ENCODE data around the gene AK9.

GRCh38 chr6:109740787-109741186 lies 49.8 kb upstream of the AK9 start:
- TF ChIP-seq POLR2A (IDR thresholded peaks at IDR 0.05; ENCODE audit: low read depth) = no peak
- TF ChIP-seq CTCF (IDR thresholded peaks at IDR 0.05) = no peak
